ENCODE results near the gene SRCAP. TPM values are rescaled to one million over a fixed set of nuclear protein-coding genes. Genes with fewer than 3 reads are reported as not detected.

The SRCAP gene
- total RNA-seq, 1 experiment from 2014 or later, result 58.5 TPM

DNA sequence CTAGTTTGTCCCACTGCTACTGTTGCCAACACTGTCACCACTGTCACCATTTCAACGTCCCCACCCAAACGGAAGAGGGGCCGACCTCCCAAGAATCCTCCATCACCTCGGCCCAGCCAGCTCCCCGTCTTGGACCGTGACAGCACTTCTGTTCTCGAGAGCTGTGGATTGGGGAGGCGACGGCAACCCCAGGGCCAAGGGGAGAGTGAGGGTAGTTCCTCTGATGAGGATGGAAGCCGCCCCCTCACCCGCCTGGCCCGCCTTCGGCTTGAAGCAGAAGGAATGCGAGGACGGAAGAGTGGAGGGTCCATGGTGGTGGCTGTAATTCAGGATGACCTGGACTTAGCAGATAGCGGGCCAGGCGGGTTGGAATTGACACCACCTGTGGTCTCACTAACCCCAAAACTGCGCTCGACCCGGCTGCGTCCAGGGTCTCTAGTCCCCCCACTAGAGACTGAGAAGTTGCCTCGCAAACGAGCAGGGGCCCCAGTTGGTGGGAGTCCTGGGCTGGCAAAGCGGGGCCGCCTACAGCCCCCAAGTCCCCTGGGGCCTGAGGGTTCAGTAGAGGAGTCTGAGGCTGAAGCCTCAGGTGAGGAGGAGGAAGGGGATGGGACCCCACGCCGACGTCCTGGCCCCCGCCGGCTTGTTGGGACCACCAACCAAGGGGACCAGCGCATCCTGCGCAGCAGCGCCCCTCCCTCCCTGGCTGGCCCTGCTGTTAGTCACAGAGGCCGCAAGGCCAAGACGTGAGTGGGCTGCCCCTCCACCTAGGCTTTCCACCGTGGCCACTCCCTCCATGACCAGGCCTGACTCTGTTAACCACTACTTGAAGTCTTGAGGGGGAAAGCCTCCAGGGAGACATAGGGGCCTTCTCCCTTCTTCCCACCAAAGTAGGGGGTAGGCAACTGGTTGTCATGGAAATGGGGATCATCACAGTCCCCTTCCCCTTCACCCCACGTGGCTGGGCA, 40.3 kb downstream of the SRCAP start:
- TF ChIP-seq JUN (CRISPR knock-in tag; IDR thresholded peaks at IDR 0.05) (no peak), FOXP1 (CRISPR knock-in tag; IDR thresholded peaks at IDR 0.05; ENCODE audit: borderline replicate concordance) (peak; percentile 24; the same call in 1 of the 2 replicates), SMAD3 (CRISPR knock-in tag; IDR thresholded peaks at IDR 0.05; ENCODE audit: borderline replicate concordance) (no peak), ELF4 (CRISPR knock-in tag; IDR thresholded peaks at IDR 0.05; ENCODE audit: low read depth) (no peak), NFE2L1 (CRISPR knock-in tag; IDR thresholded peaks at IDR 0.05) (no peak), NR3C1 (CRISPR knock-in tag; conservative IDR thresholded peaks at IDR 0.05; ENCODE audit: low read depth) (no peak)
- no peak for DNase-seq (ENCODE audit: low spot score)
- no peaks in the 10 kb centered on the region; the same call in 1 of the 2 replicates for H3K27me3 Mint-ChIP-seq (ENCODE audit: low read depth)
- ChIA-PET CTCF (interaction anchor here (0.7 kb wide), 2 partner anchors 75 to 89 kb away, joined by 3 to 4 read pairs; partner anchors contain the start of gene PRR14), POLR2A (interaction anchor here (1.8 kb wide), 1 partner anchor 36 kb away, joined by 5 read pairs; no protein-coding TSS in a partner anchor)
- ATAC-seq, result no peak
- no peak overlapping the region for H3K27ac Mint-ChIP-seq
- no peaks in the 10 kb centered on the region for H3K9me3 Mint-ChIP-seq
- peaks cover 14% of the 10 kb centered on the region for H3K4me1 Mint-ChIP-seq
- H3K4me3 Mint-ChIP-seq, result no peak overlapping the region
- peaks cover 49% of the 10 kb centered on the region for H3K36me3 Mint-ChIP-seq

DNA sequence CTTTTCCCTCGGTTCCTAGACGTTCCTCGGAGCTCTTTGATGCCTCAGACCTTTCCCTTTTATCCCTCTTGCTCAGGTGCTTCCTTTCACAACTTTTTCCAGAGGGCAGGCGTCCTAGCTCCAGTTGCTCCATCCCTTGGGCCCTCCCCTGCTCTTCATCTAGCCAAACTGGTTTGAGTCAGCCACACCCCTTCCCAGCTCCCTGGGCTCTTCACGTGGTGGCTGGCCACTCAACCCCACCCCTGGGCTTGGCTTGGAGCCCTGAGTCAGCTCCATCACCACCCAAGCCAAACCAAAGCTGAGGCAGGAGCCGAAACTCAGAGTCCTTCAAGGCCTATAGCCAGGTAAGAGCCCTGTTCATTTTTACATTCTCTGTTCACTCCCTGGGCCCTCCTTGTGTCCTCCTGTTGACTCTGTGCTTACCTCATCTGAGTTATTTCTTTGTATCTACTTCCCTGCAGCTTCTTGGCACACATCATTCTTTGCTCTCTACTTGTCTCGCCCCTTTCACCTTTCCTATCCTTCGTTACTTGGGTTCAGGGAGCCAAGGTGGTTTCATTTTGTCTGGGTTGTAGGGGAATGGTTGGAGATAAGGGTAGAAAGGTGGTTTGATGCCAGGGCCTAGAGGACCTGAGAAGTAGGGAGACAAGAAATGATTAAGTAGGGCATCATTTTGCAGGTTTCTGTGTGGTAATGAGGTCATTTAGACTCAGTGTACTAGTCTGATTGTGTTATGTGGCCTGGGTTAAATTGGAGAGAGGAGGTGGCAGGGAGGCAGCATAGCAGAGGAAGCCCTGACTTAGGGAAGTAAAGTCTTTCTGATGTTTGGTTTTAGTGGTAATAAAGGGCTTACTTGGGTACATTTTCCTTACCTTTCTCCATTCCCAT, 41.6 kb downstream of the SRCAP start:
- DNase-seq (ENCODE audit: low spot score), result peak; percentile 65
- peaks cover 45% of the 10 kb centered on the region for H3K36me3 Mint-ChIP-seq
- peak overlapping the region; percentile 92 for H3K27ac Mint-ChIP-seq
- POLR2A ChIA-PET, result interaction anchor here (0.6 to 1.8 kb wide), 2 partner anchors 35 to 38 kb away, joined by 3 to 5 read pairs; no protein-coding TSS in a partner anchor
- peak; percentile 89 for ATAC-seq
- TF ChIP-seq, protein P1, sequence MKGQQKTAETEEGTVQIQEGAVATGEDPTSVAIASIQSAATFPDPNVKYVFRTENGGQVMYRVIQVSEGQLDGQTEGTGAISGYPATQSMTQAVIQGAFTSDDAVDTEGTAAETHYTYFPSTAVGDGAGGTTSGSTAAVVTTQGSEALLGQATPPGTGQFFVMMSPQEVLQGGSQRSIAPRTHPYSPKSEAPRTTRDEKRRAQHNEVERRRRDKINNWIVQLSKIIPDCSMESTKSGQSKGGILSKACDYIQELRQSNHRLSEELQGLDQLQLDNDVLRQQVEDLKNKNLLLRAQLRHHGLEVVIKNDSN (CRISPR knock-in tag; IDR thresholded peaks at IDR 0.05), result peak; percentile 76; the same call in 1 of the 2 replicates
- TF ChIP-seq, protein P2, sequence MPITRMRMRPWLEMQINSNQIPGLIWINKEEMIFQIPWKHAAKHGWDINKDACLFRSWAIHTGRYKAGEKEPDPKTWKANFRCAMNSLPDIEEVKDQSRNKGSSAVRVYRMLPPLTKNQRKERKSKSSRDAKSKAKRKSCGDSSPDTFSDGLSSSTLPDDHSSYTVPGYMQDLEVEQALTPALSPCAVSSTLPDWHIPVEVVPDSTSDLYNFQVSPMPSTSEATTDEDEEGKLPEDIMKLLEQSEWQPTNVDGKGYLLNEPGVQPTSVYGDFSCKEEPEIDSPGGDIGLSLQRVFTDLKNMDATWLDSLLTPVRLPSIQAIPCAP (CRISPR knock-in tag; IDR thresholded peaks at IDR 0.05), result no peak
- H3K27me3 Mint-ChIP-seq (ENCODE audit: low read depth), result no peaks in the 10 kb centered on the region; the same call in 1 of the 2 replicates
- no peak overlapping the region for H3K4me3 Mint-ChIP-seq
- H3K9me3 Mint-ChIP-seq, result no peaks in the 10 kb centered on the region
- CTCF ChIA-PET, result interaction anchor here (0.7 kb wide), 1 partner anchor 90 kb away, joined by 3 read pairs; the partner anchor contains the start of gene PRR14
- H3K4me1 Mint-ChIP-seq, result peaks cover 14% of the 10 kb centered on the region

DNA sequence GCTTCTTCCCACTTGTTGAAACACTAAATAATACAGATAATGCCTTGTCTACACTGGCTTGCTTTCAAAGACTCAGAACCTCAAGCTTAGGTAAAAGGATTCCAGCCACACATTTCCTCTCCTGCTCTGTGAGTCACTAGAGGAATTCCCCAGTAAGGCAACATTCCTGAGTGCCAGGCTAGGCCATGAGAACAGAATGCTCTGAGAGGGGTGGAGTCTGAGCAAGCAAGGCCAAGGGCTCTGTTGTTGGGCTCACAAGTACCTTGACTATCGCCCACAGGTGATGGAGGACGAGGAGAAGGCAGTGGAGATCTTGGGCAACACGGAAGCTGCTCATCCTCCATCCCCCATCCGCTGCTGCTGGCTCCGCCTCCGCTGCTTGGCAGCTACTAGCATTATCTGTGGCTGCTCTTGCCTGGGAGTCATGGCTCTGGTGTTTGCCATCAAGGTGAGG, 42.5 kb downstream of the SRCAP start:
- Mint-ChIP-seq H3K9me3 (no peaks in the 10 kb centered on the region), H3K27ac (peak overlapping the region; percentile 64; the same call in 1 of the 2 replicates), H3K4me3 (no peak overlapping the region), H3K27me3 (ENCODE audit: low read depth) (no peaks in the 10 kb centered on the region; the same call in 1 of the 2 replicates), H3K36me3 (peaks cover 38% of the 10 kb centered on the region), H3K4me1 (peaks cover 14% of the 10 kb centered on the region)
- ChIA-PET POLR2A (interaction anchor here (1.8 kb wide), 1 partner anchor 34 kb away, joined by 5 read pairs; no protein-coding TSS in a partner anchor), CTCF (no interaction called here)
- ATAC-seq (peak; percentile 41), DNase-seq (ENCODE audit: low spot score) (no peak)
- TF ChIP-seq, protein P3, sequence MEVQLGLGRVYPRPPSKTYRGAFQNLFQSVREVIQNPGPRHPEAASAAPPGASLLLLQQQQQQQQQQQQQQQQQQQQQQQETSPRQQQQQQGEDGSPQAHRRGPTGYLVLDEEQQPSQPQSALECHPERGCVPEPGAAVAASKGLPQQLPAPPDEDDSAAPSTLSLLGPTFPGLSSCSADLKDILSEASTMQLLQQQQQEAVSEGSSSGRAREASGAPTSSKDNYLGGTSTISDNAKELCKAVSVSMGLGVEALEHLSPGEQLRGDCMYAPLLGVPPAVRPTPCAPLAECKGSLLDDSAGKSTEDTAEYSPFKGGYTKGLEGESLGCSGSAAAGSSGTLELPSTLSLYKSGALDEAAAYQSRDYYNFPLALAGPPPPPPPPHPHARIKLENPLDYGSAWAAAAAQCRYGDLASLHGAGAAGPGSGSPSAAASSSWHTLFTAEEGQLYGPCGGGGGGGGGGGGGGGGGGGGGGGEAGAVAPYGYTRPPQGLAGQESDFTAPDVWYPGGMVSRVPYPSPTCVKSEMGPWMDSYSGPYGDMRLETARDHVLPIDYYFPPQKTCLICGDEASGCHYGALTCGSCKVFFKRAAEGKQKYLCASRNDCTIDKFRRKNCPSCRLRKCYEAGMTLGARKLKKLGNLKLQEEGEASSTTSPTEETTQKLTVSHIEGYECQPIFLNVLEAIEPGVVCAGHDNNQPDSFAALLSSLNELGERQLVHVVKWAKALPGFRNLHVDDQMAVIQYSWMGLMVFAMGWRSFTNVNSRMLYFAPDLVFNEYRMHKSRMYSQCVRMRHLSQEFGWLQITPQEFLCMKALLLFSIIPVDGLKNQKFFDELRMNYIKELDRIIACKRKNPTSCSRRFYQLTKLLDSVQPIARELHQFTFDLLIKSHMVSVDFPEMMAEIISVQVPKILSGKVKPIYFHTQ (CRISPR knock-in tag; IDR thresholded peaks at IDR 0.05), result no peak
- TF ChIP-seq, protein P4, sequence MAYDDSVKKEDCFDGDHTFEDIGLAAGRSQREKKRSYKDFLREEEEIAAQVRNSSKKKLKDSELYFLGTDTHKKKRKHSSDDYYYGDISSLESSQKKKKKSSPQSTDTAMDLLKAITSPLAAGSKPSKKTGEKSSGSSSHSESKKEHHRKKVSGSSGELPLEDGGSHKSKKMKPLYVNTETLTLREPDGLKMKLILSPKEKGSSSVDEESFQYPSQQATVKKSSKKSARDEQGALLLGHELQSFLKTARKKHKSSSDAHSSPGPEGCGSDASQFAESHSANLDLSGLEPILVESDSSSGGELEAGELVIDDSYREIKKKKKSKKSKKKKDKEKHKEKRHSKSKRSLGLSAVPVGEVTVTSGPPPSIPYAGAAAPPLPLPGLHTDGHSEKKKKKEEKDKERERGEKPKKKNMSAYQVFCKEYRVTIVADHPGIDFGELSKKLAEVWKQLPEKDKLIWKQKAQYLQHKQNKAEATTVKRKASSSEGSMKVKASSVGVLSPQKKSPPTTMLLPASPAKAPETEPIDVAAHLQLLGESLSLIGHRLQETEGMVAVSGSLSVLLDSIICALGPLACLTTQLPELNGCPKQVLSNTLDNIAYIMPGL (CRISPR knock-in tag; IDR thresholded peaks at IDR 0.05), result no peak
- no peak for TF ChIP-seq CREB1 (CRISPR knock-in tag; IDR thresholded peaks at IDR 0.05)
- TF ChIP-seq, protein P5, sequence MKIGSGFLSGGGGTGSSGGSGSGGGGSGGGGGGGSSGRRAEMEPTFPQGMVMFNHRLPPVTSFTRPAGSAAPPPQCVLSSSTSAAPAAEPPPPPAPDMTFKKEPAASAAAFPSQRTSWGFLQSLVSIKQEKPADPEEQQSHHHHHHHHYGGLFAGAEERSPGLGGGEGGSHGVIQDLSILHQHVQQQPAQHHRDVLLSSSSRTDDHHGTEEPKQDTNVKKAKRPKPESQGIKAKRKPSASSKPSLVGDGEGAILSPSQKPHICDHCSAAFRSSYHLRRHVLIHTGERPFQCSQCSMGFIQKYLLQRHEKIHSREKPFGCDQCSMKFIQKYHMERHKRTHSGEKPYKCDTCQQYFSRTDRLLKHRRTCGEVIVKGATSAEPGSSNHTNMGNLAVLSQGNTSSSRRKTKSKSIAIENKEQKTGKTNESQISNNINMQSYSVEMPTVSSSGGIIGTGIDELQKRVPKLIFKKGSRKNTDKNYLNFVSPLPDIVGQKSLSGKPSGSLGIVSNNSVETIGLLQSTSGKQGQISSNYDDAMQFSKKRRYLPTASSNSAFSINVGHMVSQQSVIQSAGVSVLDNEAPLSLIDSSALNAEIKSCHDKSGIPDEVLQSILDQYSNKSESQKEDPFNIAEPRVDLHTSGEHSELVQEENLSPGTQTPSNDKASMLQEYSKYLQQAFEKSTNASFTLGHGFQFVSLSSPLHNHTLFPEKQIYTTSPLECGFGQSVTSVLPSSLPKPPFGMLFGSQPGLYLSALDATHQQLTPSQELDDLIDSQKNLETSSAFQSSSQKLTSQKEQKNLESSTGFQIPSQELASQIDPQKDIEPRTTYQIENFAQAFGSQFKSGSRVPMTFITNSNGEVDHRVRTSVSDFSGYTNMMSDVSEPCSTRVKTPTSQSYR (CRISPR knock-in tag; IDR thresholded peaks at IDR 0.05), result no peak
- TF ChIP-seq ZNF121 (CRISPR knock-in tag; IDR thresholded peaks at IDR 0.05), result no peak
- no peak for TF ChIP-seq TCF7 (CRISPR knock-in tag; IDR thresholded peaks at IDR 0.05; ENCODE audit: low read depth)
- TF ChIP-seq, protein P6, sequence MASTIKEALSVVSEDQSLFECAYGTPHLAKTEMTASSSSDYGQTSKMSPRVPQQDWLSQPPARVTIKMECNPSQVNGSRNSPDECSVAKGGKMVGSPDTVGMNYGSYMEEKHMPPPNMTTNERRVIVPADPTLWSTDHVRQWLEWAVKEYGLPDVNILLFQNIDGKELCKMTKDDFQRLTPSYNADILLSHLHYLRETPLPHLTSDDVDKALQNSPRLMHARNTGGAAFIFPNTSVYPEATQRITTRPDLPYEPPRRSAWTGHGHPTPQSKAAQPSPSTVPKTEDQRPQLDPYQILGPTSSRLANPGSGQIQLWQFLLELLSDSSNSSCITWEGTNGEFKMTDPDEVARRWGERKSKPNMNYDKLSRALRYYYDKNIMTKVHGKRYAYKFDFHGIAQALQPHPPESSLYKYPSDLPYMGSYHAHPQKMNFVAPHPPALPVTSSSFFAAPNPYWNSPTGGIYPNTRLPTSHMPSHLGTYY (CRISPR knock-in tag; IDR thresholded peaks at IDR 0.05), result no peak

Data from WTC11 (cell line).